HepG2 (cell line): ENCODE results near the gene MOB4. TPM values are rescaled to one million over a fixed set of nuclear protein-coding genes. Genes with fewer than 3 reads are reported as not detected.

Source experiments
- ATAC-seq: fragments of 200-7000 bp; cut with Tn5 transposase; 3 replicates; pipeline ENCODE4 v1.9.1; 2020; ENCODE audit warnings: mild to moderate bottlenecking, moderate library complexity
- BruUV-seq: library from RNA; stranded (reverse); fragments of 400-500 nt; replicated peaks from 2 replicates; lab custom pipeline; 2021; lab: Mats Ljungman, UMichigan
- CTCF ChIA-PET: fragments of 300-600 bp; formaldehyde crosslinking; extraction: SDS; loops from one replicate; lab custom pipeline; 2021; ENCODE audit warnings: low total read pairs, inconsistent platforms, low intra/inter-chr PET ratio; lab: Yijun Ruan, JAX
- POLR2A ChIA-PET: fragments of 350-600 bp; sonication (Branson Sonifier 250); formaldehyde crosslinking; loops from one replicate; lab custom pipeline; 2020; ENCODE audit warnings: antibody characterized with exemption, inconsistent platforms; lab: Yijun Ruan, JAX
- DNase-seq: peaks from one replicate; pipeline ENCODE4 v3.0.0-alpha.2; 2015; ENCODE audit warnings: low spot score
- FAIRE-seq: peaks from 3 replicates; lab custom pipeline; 2011; peaks lifted over from hg19 to GRCh38; lab: Jason Lieb, UNC
- H2AFZ ChIP-seq: one replicate; pipeline ENCODE4 v1.6.1; 2011; ENCODE audit warnings: low read length, inconsistent platforms
- H3K27ac ChIP-seq: fragments of 300-600 bp; 3 replicates; pipeline ENCODE4 v1.8.0; 2011; ENCODE audit warnings: mixed run types, mild to moderate bottlenecking, mixed read lengths, low read length, inconsistent platforms; ENCODE audit not compliant: insufficient read depth; ENCODE audit errors: extremely low read length
- H3K27me3 ChIP-seq, 2 experiments: fragments of 200-600 bp in 1 of 2; 2 replicates in 1 of 2; 3 replicates in 1 of 2; pipeline versions ENCODE4 v1.6.0 to v1.8.0; 2011; ENCODE audit warnings: low read length in 2 of 2, mild to moderate bottlenecking in 2 of 2, moderate library complexity in 2 of 2, inconsistent platforms in 1 of 2; ENCODE audit not compliant: insufficient read depth in 2 of 2, control insufficient read depth in 1 of 2
- H3K36me3 ChIP-seq, 2 experiments: fragments of 200-600 bp in 1 of 2; replicated peaks in 1 of 2; 2 replicates in 1 of 2; 3 replicates in 1 of 2; pipeline versions ENCODE4 v1.5.1 to v1.8.0; 2011; ENCODE audit warnings: low read length in 2 of 2, inconsistent platforms in 1 of 2; ENCODE audit not compliant: insufficient read depth in 2 of 2, control insufficient read depth in 1 of 2
- H3K4me1 ChIP-seq: 2 replicates; pipeline ENCODE4 v1.5.1; 2012; ENCODE audit warnings: low read length, inconsistent platforms; ENCODE audit not compliant: insufficient read depth
- H3K4me2 ChIP-seq: 2 replicates; pipeline ENCODE4 v1.6.0; 2011; ENCODE audit warnings: low read depth, low read length, inconsistent platforms
- H3K4me3 ChIP-seq, 3 experiments: fragments of 200-600 bp in 1 of 3; sonication (generic), shearing (Covaris generic) in 1 of 3; replicated peaks in 1 of 3; 2 replicates each; pipeline ENCODE4 v1.5.1; 2011 to 2016; ENCODE audit warnings: low read length in 3 of 3, inconsistent platforms in 2 of 3, low read depth in 2 of 3, mild to moderate bottlenecking in 2 of 3, control low read depth in 1 of 3, mixed read lengths in 1 of 3; ENCODE audit not compliant: insufficient read depth in 1 of 3
- H3K79me2 ChIP-seq: one replicate; pipeline ENCODE4 v1.6.1; 2011; ENCODE audit warnings: low read length, inconsistent platforms; ENCODE audit not compliant: insufficient read depth
- H3K9ac ChIP-seq: 2 replicates; pipeline ENCODE4 v1.6.0; 2011; ENCODE audit warnings: mild to moderate bottlenecking, low read depth, low read length, inconsistent platforms; ENCODE audit not compliant: insufficient read depth
- H3K9me3 ChIP-seq: 2 replicates; pipeline ENCODE4 v1.5.1; 2012; ENCODE audit warnings: mild to moderate bottlenecking, low read length
- H4K20me1 ChIP-seq: 2 replicates; pipeline ENCODE4 v1.6.0; 2011; ENCODE audit warnings: inconsistent platforms, mild to moderate bottlenecking, low read length, moderate library complexity; ENCODE audit not compliant: insufficient read depth
- CHCHD3 ChIP-seq: sonication (generic); formaldehyde crosslinking; IDR thresholded peaks from 2 replicates; pipeline ENCODE4 v1.8.0; 2022; ENCODE audit warnings: mild to moderate bottlenecking, missing genetic modification reagents, moderate library complexity
- EZH2 ChIP-seq: conservative IDR thresholded peaks from 2 replicates; pipeline ENCODE4 v1.6.1; 2012; ENCODE audit warnings: mild to moderate bottlenecking, low read depth, low read length, moderate library complexity
- FOSL2 ChIP-seq: sonication (generic); formaldehyde crosslinking; IDR thresholded peaks from 2 replicates; pipeline ENCODE4 v1.4.0; 2020; ENCODE audit warnings: missing genetic modification reagents
- GABPA ChIP-seq, 2 experiments: IDR thresholded peaks; 2 replicates each; pipeline ENCODE4 v1.6.1; 2011 to 2016; ENCODE audit warnings: low read depth in 2 of 2, low read length in 1 of 2, missing biosample characterization in 1 of 2, missing genetic modification characterization in 1 of 2
- MAFF ChIP-seq: IDR thresholded peaks from 2 replicates; pipeline ENCODE4 v1.6.1; 2011; ENCODE audit warnings: low read depth, low read length, improper control_type of control experiment
- MAFK ChIP-seq, 2 experiments: IDR thresholded peaks in 1 of 2; conservative IDR thresholded peaks in 1 of 2; 2 replicates each; pipeline ENCODE4 v1.6.1; 2011; ENCODE audit warnings: improper control_type of control experiment in 2 of 2, low read length in 2 of 2
- NR2C2 ChIP-seq: sonication (generic); formaldehyde crosslinking; IDR thresholded peaks from 2 replicates; pipeline ENCODE4 v1.4.0; 2020; ENCODE audit warnings: missing genetic modification reagents, mild to moderate bottlenecking, moderate library complexity, borderline replicate concordance
- NR2F2 ChIP-seq: IDR thresholded peaks from 2 replicates; pipeline ENCODE4 v1.6.1; 2012; ENCODE audit warnings: low read depth, inconsistent platforms, borderline replicate concordance
- SALL1 ChIP-seq: sonication (generic); formaldehyde crosslinking; IDR thresholded peaks from 2 replicates; pipeline ENCODE4 v1.8.0; 2022; ENCODE audit warnings: mild to moderate bottlenecking, missing genetic modification reagents
- ZNF317 ChIP-seq: sonication (generic); formaldehyde crosslinking; IDR thresholded peaks from 2 replicates; pipeline ENCODE4 v1.5.0; 2020; ENCODE audit warnings: mild to moderate bottlenecking, missing genetic modification reagents
- ZNF674 ChIP-seq: sonication (generic); formaldehyde crosslinking; IDR thresholded peaks from 2 replicates; pipeline ENCODE4 v1.5.0; 2020; ENCODE audit warnings: low read depth, mild to moderate bottlenecking, missing genetic modification reagents
- ZNF792 ChIP-seq: IDR thresholded peaks from 2 replicates; pipeline ENCODE4 v1.6.1; 2016
- WGBS: methylation state at CpG from one replicate; pipeline ENCODE4 v1.1.6; 2017; ENCODE audit warnings: low lambda C conversion rate; 5-methylcytosine and 5-hydroxymethylcytosine counted together
- in situ Hi-C: cut with HindIII; loops from 2 replicates; pipeline ENCODE4 v1.10.0; 2017; ENCODE audit warnings: low pct_unique_long_range_greater_than_20kb; ENCODE audit not compliant: extremely low pct_ligation_motif_present
- intact Hi-C: fragments of 100-400 bp; cut with micrococcal nuclease; formaldehyde crosslinking; loops from one replicate; pipeline ENCODE4 v1.10.0; 2022; ENCODE audit not compliant: unreplicated experiment
- polyA plus RNA-seq, 8 experiments: library from polyadenylated mRNA; depleted of rRNA in 3 of 8; stranded (reverse) in 7 of 8; unstranded in 1 of 8; fragments of >200 nt; fragmentation: Illumina TruSeq in 4 of 8; extraction: Trizol in 4 of 8; gene quantifications; 2 replicates each; pipeline versions ENCODE4 v1.2.1 to v1.2.3, GENCODE V29; 2011 to 2016; ENCODE audit warnings: low read depth in 4 of 8, missing spikeins in 1 of 8, mixed read lengths in 1 of 8; ENCODE audit not compliant: insufficient read depth in 1 of 8
- total RNA-seq, 5 experiments: library from RNA; depleted of rRNA; stranded (reverse); fragments of >200 nt; fragmentation: Illumina TruSeq; extraction: Trizol; gene quantifications; 2 replicates each; pipeline ENCODE4 v1.2.3, GENCODE V29; 2016; ENCODE audit warnings: low read depth in 1 of 5
- TF ChIP-seq, protein P1 (sequence below): sonication (generic); formaldehyde crosslinking; IDR thresholded peaks from 2 replicates; pipeline ENCODE4 v1.9.0; 2021; ENCODE audit warnings: missing genetic modification reagents, mild to moderate bottlenecking, borderline replicate concordance
- TF ChIP-seq, protein P2 (sequence below): sonication (generic); formaldehyde crosslinking; IDR thresholded peaks from 2 replicates; pipeline ENCODE4 v1.4.0; 2020; ENCODE audit warnings: missing genetic modification reagents, borderline replicate concordance
- TF ChIP-seq, protein P3 (sequence below): sonication (generic); formaldehyde crosslinking; IDR thresholded peaks from 2 replicates; pipeline ENCODE4 v1.5.0; 2020; ENCODE audit warnings: mild to moderate bottlenecking, missing genetic modification reagents, borderline replicate concordance
- TF ChIP-seq, protein P4 (sequence below): sonication (generic); formaldehyde crosslinking; IDR thresholded peaks from 2 replicates; pipeline ENCODE4 v1.4.0; 2020; ENCODE audit warnings: missing genetic modification reagents

Gene MOB4
- total and polyA plus RNA-seq, 2 of the 13 experiments (the other 11 are each of a cell fraction or from before 2014, with no cell fraction given): 35.7 to 38.6 TPM

- ATAC-seq (peak; percentile 32; the same call in 1 of the 3 replicates), FAIRE-seq (no peak), DNase-seq (no peak)
- no peaks in the 10 kb centered on the region for H3K79me2 ChIP-seq
- ChIA-PET POLR2A (interaction anchor here (0.6 to 1.6 kb wide), 4 partner anchors 55 to 141 kb away, joined by 3 to 7 read pairs (median 3); partner anchors contain the start of genes HSPD1, HSPE1 and SF3B1), CTCF (no interaction called here)
- BruUV-seq: no TSS peak
- no peak overlapping the region for H3K4me2 ChIP-seq
- WGBS: 74% methylated on average over 2 of the region's 2 CpGs
- intact Hi-C loops: no loop called here
- peaks cover 23% of the 10 kb centered on the region for H3K4me1 ChIP-seq
- H3K27ac ChIP-seq: no peak overlapping the region
- no peaks in the 10 kb centered on the region for H3K36me3 ChIP-seq
- H4K20me1 ChIP-seq: no peaks in the 10 kb centered on the region
- H3K4me3 ChIP-seq: no peak overlapping the region
- H3K27me3 ChIP-seq: peaks cover 0 to 28% of the 10 kb centered on the region in 2 experiments; a peak in 3 of 5 replicates
- no peak overlapping the region for H2AFZ ChIP-seq
- in situ Hi-C loops: no loop called here
- H3K9ac ChIP-seq: no peak overlapping the region
- H3K9me3 ChIP-seq: peaks cover 26% of the 10 kb centered on the region
- TF ChIP-seq FOSL2 (CRISPR knock-in tag) (no peak), MAFF (0 out of 2 replicates have a peak, but pooled peaks have one; percentile 15), EZH2 (no peak), NR2C2 (CRISPR knock-in tag) (no peak), GABPA (IDR thresholded peaks at IDR 0.05; ENCODE audit: low read depth, low read length) (no peak), GABPA (CRISPR knock-in tag; IDR thresholded peaks at IDR 0.05; ENCODE audit: low read depth) (no peak), CHCHD3 (CRISPR knock-in tag) (no peak), MAFK (conservative IDR thresholded peaks at IDR 0.05 in 1 of 2, IDR thresholded peaks at IDR 0.05 in 1 of 2; ENCODE audit: low read length in 2 of 2) (0 out of 4 replicates have a peak, but pooled peaks of 1 of the 2 experiments have one; percentile 26), SALL1 (CRISPR knock-in tag) (no peak), ZNF674 (CRISPR knock-in tag) (no peak), ZNF792 (CRISPR knock-in tag) (no peak), NR2F2 (no peak), ZNF317 (CRISPR knock-in tag) (no peak)
- TF ChIP-seq, protein P1, sequence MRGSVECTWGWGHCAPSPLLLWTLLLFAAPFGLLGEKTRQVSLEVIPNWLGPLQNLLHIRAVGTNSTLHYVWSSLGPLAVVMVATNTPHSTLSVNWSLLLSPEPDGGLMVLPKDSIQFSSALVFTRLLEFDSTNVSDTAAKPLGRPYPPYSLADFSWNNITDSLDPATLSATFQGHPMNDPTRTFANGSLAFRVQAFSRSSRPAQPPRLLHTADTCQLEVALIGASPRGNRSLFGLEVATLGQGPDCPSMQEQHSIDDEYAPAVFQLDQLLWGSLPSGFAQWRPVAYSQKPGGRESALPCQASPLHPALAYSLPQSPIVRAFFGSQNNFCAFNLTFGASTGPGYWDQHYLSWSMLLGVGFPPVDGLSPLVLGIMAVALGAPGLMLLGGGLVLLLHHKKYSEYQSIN (CRISPR knock-in tag): no peak
- TF ChIP-seq, protein P2, sequence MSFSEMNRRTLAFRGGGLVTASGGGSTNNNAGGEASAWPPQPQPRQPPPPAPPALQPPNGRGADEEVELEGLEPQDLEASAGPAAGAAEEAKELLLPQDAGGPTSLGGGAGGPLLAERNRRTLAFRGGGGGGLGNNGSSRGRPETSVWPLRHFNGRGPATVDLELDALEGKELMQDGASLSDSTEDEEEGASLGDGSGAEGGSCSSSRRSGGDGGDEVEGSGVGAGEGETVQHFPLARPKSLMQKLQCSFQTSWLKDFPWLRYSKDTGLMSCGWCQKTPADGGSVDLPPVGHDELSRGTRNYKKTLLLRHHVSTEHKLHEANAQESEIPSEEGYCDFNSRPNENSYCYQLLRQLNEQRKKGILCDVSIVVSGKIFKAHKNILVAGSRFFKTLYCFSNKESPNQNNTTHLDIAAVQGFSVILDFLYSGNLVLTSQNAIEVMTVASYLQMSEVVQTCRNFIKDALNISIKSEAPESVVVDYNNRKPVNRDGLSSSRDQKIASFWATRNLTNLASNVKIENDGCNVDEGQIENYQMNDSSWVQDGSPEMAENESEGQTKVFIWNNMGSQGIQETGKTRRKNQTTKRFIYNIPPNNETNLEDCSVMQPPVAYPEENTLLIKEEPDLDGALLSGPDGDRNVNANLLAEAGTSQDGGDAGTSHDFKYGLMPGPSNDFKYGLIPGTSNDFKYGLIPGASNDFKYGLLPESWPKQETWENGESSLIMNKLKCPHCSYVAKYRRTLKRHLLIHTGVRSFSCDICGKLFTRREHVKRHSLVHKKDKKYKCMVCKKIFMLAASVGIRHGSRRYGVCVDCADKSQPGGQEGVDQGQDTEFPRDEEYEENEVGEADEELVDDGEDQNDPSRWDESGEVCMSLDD (CRISPR knock-in tag): no peak
- TF ChIP-seq, protein P3, sequence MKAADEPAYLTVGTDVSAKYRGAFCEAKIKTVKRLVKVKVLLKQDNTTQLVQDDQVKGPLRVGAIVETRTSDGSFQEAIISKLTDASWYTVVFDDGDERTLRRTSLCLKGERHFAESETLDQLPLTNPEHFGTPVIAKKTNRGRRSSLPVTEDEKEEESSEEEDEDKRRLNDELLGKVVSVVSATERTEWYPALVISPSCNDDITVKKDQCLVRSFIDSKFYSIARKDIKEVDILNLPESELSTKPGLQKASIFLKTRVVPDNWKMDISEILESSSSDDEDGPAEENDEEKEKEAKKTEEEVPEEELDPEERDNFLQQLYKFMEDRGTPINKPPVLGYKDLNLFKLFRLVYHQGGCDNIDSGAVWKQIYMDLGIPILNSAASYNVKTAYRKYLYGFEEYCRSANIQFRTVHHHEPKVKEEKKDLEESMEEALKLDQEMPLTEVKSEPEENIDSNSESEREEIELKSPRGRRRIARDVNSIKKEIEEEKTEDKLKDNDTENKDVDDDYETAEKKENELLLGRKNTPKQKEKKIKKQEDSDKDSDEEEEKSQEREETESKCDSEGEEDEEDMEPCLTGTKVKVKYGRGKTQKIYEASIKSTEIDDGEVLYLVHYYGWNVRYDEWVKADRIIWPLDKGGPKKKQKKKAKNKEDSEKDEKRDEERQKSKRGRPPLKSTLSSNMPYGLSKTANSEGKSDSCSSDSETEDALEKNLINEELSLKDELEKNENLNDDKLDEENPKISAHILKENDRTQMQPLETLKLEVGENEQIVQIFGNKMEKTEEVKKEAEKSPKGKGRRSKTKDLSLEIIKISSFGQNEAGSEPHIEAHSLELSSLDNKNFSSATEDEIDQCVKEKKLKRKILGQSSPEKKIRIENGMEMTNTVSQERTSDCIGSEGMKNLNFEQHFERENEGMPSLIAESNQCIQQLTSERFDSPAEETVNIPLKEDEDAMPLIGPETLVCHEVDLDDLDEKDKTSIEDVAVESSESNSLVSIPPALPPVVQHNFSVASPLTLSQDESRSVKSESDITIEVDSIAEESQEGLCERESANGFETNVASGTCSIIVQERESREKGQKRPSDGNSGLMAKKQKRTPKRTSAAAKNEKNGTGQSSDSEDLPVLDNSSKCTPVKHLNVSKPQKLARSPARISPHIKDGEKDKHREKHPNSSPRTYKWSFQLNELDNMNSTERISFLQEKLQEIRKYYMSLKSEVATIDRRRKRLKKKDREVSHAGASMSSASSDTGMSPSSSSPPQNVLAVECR (CRISPR knock-in tag): no peak
- TF ChIP-seq, protein P4, sequence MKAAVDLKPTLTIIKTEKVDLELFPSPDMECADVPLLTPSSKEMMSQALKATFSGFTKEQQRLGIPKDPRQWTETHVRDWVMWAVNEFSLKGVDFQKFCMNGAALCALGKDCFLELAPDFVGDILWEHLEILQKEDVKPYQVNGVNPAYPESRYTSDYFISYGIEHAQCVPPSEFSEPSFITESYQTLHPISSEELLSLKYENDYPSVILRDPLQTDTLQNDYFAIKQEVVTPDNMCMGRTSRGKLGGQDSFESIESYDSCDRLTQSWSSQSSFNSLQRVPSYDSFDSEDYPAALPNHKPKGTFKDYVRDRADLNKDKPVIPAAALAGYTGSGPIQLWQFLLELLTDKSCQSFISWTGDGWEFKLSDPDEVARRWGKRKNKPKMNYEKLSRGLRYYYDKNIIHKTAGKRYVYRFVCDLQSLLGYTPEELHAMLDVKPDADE: no peak
Measured at GRCh38 chr2:197575987-197576386, 60.1 kb downstream of the MOB4 start.
